Brain microvascular endothelial cell (primary cell): Measurements from ENCODE around the gene C16orf46.

Experiments
- DNase-seq: peaks from one replicate; pipeline ENCODE4 v3.0.0-alpha.2; 2020
- H3K27ac ChIP-seq: fragments of 250-450 bp; sonication (Bioruptor Pico); 2 replicates; pipeline ENCODE4 v1.5.1; 2020; ENCODE audit warnings: mild to moderate bottlenecking, moderate library complexity
- H3K27me3 ChIP-seq: fragments of 250-450 bp; sonication (Bioruptor Pico); replicated peaks from 2 replicates; pipeline ENCODE4 v1.5.1; 2020; ENCODE audit warnings: mild to moderate bottlenecking
- H3K36me3 ChIP-seq: fragments of 250-450 bp; sonication (Bioruptor Pico); replicated peaks from 2 replicates; pipeline ENCODE4 v1.5.1; 2020; ENCODE audit warnings: mild to moderate bottlenecking
- H3K4me3 ChIP-seq: 2 replicates; pipeline ENCODE4 v1.5.1; 2011; ENCODE audit warnings: low read depth, mild to moderate bottlenecking, control low read depth, low read length, moderate library complexity
- in situ Hi-C: cut with HindIII; loops from 2 replicates; pipeline ENCODE4 v1.10.0; 2017; ENCODE audit warnings: low sequenced_read_pairs, low pct_ligation_motif_present
- TF ChIP-seq, protein P1 (sequence below): IDR thresholded peaks from 2 replicates; pipeline ENCODE4 v1.5.1; 2011; ENCODE audit warnings: low read depth, mild to moderate bottlenecking, moderate library complexity, low read length, control low read depth, inconsistent platforms; ENCODE audit errors: missing control alignments

The C16orf46 gene

DNA sequence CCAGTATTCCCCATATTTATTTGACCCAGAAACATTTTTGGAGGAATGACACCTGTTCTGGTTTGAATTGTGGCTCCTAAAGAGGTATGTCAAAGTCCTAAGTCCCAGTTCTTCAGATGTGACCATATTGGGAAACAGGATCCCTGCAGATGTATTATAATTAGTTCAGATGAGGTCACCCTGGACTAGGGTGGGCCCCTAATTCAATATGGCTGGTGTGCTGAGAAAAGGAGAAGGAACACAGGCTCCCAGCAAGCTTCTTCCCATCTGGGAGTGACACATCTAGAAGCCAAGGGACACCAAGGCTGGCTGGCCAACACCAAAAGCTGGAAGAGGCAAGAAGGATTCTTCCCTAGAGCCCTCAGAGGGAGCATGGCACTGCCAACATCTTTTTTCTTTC is 22.9 kb upstream of the C16orf46 start:
- in situ Hi-C loops: no loop called here
- H3K4me3 ChIP-seq: no peak overlapping the region
- TF ChIP-seq, protein P1, sequence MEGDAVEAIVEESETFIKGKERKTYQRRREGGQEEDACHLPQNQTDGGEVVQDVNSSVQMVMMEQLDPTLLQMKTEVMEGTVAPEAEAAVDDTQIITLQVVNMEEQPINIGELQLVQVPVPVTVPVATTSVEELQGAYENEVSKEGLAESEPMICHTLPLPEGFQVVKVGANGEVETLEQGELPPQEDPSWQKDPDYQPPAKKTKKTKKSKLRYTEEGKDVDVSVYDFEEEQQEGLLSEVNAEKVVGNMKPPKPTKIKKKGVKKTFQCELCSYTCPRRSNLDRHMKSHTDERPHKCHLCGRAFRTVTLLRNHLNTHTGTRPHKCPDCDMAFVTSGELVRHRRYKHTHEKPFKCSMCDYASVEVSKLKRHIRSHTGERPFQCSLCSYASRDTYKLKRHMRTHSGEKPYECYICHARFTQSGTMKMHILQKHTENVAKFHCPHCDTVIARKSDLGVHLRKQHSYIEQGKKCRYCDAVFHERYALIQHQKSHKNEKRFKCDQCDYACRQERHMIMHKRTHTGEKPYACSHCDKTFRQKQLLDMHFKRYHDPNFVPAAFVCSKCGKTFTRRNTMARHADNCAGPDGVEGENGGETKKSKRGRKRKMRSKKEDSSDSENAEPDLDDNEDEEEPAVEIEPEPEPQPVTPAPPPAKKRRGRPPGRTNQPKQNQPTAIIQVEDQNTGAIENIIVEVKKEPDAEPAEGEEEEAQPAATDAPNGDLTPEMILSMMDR: no peak
- no peaks in the 10 kb centered on the region for H3K27me3 ChIP-seq
- no peak for DNase-seq
- no peak overlapping the region for H3K27ac ChIP-seq
- no peaks in the 10 kb centered on the region for H3K36me3 ChIP-seq

GRCh38 chr16:81097230-81097629 is 20.2 kb upstream of the C16orf46 start:
- in situ Hi-C loops: no loop called here
- Histone ChIP-seq H3K27me3 (no peaks in the 10 kb centered on the region), H3K36me3 (no peaks in the 10 kb centered on the region), H3K27ac (no peak overlapping the region), H3K4me3 (no peak overlapping the region)
- TF ChIP-seq, protein P1: no peak
- no peak for DNase-seq

- no peak overlapping the region for H3K27ac ChIP-seq
- H3K4me3 ChIP-seq: no peak overlapping the region
- H3K27me3 ChIP-seq: no peaks in the 10 kb centered on the region
- no peak for DNase-seq
- no peaks in the 10 kb centered on the region for H3K36me3 ChIP-seq
- TF ChIP-seq, protein P1: no peak
- in situ Hi-C loops: no loop called here
Measured at GRCh38 chr16:81096715-81097208, 19.7 kb upstream of the C16orf46 start.

DNA sequence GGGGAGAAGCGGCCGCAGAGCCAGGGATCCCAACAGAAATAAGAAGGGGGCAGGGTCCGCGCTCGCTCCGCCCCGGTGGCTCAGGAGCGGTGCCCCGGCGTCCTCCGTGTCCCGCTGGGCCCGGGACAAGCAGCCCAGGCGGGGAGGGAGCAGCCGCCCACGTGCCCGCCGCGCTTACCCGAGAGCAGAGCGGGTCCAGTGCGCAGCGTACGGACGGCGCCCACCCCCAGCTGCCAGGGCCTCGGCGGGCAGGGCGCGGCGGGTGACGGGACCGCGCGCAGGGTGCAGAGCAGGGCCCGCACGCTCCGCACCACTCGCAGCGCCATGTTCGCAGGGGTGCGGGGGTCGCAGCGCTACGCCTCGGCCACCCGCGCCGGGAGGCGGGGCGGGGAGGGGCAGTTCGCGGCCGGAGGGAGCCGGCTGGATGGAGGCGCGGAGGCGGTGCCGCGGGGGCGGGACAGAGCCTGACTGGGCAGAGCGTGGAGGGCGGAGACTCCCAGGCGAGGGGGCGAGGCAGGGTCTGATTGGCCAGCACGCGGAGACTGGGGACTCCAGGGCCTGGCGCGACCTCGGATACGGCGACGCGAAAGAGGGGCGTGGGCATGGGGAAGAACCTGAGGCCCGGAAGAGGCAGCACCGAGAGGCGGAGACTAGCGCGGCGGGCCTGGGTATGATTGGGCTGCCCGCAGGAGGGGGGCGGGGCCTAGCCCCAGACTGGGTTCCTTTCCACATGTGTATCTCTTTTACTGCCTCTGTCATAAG is 19.1 kb upstream of the C16orf46 start, which contains the start of gene GCSH:
GCSH (minus strand) TSS at position 443 of the 762 bp plus-strand sequence; CDS start at position 326, 117 bp downstream.
- H3K4me3 ChIP-seq: peak within 1 kb of the TSS; percentile 75
- H3K36me3 ChIP-seq: no peaks in the 10 kb centered on the region
- H3K27me3 ChIP-seq: no peaks in the 10 kb centered on the region
- DNase-seq: peak; percentile 98
- TF ChIP-seq, protein P1: no peak
- in situ Hi-C loops: no loop called here
- peak within 1 kb of the TSS; percentile 57 for H3K27ac ChIP-seq

GRCh38 chr16:81095653-81095952 is 18.6 kb upstream of the C16orf46 start:
- Histone ChIP-seq H3K27me3 (no peaks in the 10 kb centered on the region), H3K4me3 (peak overlapping the region; percentile 75), H3K27ac (peak overlapping the region; percentile 57), H3K36me3 (no peaks in the 10 kb centered on the region)
- no peak for DNase-seq
- in situ Hi-C loops: no loop called here
- TF ChIP-seq, protein P1: no peak
